HG03342 (cell line): ENCODE measurements around the gene PLAU.

Experiments
- ATAC-seq: cut with Tn5 transposase; IDR thresholded peaks from one replicate; pipeline ENCODE4 v1.9.1; 2021; ENCODE audit warnings: mild to moderate bottlenecking, moderate library complexity; ENCODE audit not compliant: unreplicated experiment

The PLAU gene

DNA sequence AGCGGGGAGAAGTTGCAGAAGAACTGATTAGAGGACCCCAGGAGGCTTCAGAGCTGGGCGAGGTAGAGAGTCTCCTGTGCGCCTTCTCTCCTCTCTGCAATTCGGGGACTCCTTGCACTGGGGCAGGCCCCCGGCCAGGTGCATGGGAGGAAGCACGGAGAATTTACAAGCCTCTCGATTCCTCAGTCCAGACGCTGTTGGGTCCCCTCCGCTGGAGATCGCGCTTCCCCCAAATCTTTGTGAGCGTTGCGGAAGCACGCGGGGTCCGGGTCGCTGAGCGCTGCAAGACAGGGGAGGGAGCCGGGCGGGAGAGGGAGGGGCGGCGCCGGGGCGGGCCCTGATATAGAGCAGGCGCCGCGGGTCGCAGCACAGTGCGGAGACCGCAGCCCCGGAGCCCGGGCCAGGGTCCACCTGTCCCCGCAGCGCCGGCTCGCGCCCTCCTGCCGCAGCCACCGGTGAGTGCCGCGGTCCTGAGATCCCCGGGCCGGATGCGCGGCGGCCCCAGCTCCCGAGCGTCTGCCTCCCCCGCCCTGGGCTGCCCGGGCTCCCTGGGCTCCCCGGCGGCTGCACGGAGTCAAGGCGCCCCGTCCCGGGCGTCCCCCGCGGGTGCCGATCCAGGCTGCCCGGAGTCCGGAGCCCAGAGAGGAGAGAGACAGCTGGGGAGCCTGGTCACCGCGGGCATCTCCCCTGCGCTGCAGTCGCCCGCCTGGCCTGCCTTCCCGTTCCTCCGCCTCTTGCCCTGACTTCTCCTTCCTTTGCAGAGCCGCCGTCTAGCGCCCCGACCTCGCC, at the start of gene PLAU:
Gene PLAU, plus strand, starts transcription at position 369 of the 789 bp plus-strand sequence. CDS start 424 bp downstream, outside the sequence.
- ATAC-seq, result no peak

DNA sequence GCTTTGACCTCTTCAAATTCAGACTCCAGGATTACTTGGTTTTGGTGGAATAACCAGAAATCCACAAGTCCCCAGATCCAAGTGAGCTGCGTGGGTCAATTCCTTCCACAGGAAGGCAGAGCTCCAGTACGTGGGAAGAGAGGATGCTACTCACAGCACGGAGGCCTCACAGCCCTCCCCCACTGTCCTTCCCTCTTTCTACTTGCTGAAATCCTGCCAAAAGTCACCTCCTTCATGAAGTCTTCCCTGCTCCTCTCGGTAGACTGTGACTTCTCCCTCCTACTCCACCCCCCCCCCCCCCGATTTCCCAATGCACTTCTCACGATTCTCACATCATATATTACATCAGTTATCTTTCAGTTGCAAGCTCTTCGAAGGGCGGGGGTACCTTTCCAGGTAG, 48.9 kb upstream of the PLAU start:
- ATAC-seq, result no peak

DNA sequence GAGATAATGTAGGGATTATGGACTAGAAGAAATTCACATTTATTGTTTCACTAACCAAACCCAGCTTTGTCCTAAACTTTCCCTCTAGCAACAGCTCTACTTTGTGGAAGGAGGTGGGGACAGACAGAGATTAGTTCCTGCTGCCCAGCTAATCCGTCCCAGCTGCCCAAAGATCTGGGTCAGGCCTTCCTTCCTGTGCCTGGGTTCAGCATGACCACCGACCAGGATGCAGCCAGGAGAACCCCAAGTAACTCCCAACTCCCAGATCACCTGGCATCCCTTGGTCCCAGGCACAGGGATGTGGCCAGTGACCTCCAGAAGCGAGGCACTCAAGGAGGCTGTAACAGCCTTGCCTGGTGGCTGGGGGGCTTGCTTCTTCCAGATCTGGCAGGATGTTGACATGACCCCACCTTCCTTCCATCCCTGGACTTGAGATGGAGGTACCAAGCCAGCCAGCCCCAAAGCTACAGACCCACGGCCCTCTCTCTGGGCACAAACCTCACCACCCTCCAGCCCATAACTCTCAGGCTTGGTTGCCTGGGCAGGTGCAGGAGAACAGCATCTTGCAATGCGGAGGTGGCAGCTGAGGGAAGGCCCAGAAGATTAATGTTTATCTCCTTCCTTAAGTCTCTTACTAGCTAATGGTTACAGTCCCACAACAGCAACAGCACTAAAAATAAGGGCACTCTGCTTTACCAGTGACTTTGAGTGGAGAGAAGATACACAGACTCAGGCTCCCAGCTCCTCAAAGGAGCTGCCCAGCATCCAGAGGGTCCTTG, 47.7 kb upstream of the PLAU start:
- no peak for ATAC-seq

DNA sequence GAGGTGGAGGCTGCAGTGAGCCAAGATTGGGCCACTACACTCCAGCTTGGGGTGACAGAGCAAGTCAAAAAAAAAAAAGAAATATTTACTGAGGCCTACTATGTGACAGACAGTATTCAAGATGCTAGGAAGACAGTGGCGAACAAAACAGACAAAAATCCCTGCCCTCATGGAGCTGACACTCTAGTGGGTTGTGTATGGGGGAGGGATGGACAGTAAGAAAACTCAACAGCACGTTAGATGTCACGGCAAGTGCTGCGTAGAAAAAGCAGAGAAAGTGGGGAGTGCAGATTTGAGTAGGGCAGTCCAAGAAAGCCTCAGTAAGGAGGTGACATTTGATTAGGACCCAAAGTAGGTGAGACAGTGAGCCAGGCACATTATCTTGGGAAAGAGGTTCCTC, 46.7 kb upstream of the PLAU start:
- no peak for ATAC-seq

DNA sequence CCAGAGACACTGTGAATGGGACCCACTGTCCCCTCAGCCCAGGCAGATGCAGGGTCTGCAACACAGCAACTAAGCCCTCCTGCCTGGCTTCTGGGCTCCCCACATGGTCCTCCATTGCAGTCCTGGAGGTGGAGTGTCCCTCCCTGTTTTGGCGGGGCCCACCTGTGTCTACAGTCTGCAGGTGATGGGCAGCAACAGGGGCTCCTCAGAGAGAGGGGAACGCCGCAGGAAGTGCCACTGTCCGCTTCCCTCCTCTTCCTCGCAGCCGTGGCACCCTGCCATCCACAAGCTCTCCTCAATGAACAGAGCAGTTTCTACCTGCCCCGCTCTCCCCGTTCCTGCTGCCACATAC, 45.8 kb upstream of the PLAU start:
- no peak for ATAC-seq

DNA sequence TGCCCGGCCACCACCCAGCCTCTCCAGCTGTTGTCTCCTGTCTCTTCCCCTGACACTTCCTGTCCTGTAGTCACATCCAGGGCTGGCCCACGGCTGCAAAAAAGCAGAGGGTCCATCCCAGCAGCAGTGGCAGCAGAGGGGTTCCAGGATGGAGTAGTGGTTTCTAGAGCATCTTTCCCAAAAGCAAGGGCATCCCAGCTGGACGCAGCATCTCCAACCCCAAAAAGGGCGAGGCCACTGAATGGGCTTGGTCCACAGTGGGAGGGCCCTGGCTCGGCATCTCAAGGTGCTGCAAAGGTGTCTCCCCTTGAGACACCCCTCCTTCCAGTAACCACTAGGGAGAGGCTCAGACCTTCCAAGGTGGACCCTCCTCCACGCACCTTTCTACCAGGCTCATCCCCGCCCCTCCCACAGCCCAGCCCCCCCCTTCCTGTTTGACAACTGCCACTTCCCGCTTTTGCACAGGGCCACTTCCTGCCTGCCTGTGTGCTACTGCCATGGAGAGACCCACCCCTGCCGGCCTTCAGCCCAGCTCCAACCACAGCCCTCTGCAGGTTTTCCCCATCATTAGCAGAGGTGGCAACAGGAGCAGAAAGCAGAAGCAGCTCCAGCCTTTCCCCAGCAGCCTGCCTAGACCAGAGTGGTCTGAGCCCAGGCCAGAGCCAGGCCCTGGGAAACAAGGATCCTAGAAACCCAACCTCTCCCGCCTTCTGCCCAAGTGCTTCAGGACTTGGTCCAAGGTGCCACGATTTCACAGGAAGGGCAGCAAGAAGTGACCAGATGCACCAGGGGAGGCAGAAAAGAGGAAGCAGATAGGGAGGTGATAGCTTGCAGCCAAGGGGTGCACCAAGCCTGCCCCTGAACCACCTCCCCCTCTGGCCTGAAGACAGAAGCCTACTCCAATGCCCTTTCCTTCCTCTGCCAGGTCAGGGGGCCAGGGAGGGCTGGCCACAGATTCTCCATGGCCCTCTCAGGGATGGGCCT, 45.2 kb upstream of the PLAU start:
- ATAC-seq, result peak; percentile 70

DNA sequence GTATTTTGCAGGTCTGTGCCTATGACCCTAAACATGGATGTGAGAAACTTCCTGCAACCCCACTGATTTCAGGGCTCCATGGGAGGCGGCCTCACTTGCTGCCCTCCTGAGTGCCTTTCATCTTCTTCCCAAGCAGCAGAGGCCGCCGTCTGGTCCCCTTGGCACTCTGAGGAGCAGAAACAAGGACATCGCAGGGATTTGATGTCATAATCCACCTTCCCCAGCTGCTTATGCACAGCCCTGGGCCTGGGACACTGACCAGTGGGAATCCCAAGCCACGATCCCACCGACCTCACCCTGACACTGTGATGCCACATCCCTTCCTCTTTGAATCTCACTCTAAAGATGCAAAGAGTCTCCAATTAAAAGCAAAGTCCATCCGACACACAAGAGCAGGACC, 44.3 kb upstream of the PLAU start:
- no peak for ATAC-seq

DNA sequence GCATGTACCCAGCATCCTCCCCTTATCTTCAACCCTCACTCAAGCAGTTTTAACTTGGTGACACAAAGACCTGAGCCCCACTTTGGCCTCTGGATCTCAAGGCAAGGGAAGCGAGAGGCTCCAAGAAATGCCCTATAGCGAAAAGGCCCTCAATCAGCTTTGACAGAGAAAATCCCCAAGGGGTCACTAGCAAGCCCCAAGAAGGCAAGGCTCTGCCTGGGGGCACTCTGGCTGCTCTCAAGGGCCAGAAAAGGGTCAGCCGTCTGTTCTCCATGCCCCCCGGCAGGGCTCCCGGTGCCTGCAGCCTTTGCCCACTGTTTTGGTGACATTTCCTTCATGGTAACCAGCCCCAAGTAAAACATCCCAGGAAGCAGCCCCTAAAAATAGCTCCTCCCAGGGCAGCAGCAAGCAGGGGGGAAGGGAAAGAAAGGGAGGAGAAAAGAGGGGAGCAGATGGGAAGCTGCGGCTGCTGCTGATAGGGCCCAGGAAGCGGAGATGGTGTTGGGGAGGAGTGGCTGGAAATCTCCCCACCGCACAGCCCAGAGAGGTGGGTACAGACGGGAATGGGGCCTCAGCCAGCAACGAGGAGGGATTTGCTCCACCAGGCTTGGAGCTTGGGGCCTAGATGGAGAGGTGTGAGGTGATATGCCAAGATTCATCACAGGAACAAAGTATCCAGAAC, 43.7 kb upstream of the PLAU start:
- no peak for ATAC-seq

DNA sequence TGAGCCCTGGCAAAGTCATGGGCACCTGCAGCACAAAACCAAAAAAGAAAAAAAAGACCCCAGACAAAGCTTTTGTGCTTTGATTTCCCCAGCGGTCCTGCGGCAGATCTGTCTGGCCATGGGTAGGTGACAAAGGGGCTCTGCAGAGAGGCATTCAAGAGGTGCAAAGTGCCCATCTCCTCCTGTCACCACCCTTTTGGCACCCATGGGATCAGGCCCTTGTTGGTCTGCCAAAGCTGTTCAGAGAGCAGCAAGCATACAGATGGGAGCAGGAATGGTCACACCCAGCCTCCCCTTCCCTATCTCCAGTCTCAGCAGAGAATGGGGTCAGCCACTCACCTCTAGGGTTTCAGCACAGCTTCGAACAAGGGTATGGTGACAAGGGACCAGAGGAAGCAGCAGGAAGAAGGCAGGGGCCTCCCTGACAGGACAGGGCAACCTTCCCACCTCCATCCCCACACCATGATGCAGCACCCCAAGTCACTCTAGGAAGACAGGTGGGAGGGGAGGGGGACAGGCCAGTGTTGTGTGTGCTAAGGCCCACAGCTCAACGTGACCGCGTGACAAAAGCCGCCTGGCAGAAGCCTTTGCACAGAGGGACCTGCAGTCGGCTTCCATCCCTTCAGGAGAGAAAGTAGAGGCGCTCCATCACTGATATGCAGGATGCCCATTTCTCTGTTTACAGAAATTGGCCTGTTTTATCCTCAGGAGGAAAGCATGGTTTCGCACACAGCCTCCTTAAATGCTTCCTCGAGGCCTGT, 42.9 kb upstream of the PLAU start:
- no peak for ATAC-seq

DNA sequence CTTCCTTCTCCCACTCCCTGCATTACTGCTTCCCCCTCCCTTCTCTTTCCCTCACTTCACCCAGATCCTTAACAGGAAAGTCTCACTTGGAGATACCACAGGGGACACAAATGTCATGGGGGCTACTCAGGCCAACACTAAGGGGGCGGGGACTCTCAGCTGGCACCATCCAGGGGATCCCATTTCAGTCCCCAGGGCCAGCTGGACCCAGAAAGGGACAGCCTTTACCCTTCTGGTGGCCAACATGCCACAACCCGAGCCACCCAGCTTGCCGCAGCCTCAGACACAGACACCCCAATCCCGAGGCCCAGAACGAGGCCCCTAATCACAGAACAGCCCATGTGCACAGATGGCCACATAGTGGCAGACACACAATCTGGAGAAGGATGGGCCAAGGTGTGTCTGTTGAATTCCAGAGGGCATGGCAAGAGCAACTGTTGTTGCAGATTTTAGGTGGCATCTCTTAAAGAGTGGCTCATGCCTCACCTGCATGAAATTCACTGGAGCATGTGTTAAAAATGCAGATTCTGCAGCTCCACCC, 42.2 kb upstream of the PLAU start:
- no peak for ATAC-seq

DNA sequence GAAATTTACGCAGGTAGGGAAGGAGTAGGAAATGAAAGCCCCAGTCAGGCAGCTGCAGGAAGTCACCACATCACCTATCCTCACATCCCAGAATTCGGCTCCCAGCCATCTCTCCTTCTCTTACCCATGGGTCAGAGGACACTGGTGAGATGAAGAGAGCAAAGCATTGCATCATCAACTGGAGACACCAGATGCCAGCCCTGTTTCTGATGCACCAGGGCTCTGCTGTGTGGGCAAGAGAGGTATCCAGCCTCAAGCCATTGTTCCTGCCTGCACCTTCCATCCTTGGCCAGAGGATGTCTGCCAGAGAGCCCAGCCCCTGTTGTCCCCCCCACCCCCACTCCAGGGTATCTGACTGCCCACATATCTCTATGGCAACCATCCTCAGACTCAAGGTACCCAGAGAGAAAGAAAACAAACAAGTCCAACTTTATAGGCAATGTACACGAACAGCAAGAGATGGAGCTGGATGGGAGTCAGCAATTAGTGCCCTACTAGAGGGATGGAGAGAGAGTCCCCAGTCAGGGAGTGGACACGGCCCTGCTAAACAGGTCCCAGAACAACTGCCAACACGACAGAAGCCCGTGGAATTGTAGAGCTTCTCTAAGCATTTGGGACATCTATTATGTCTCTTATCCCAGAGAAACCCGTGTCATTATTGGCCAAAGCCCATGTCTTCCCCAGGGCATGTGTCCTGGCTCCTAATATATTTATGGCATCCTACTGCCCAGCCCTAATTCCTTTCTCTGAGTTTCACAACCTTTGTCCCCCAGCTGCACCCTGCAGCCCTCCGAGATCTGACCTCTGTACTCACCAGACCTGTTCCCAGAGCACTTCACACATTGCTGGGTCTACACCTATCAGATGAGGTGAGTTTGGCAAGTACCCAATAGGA, 39.4 kb upstream of the PLAU start:
- ATAC-seq, result no peak

DNA sequence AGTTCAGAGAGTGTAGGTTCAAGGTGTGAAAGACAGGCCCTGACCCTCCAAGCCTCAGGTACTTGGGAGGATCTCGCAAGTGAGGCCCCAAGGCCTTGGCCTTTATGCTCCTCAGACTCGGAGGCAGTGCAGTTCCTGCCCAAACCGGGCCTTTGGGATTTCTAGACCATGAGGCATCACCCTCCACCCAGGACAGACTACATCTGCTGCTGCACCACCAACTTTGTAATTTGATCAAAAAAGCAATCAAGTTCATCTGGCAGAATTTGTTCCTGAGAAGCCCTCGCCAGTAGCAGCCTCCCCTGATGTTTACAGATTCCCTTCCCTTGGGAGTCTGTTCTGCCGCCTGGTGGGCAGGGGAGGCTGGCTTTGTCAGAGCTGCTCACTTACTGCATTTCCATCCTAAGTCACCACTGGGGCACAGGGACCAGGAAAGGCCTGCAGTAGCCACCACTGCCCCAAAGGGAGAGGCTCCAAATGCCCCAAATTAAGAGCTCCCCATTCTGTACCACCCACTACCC, 38.7 kb upstream of the PLAU start:
- ATAC-seq, result no peak

DNA sequence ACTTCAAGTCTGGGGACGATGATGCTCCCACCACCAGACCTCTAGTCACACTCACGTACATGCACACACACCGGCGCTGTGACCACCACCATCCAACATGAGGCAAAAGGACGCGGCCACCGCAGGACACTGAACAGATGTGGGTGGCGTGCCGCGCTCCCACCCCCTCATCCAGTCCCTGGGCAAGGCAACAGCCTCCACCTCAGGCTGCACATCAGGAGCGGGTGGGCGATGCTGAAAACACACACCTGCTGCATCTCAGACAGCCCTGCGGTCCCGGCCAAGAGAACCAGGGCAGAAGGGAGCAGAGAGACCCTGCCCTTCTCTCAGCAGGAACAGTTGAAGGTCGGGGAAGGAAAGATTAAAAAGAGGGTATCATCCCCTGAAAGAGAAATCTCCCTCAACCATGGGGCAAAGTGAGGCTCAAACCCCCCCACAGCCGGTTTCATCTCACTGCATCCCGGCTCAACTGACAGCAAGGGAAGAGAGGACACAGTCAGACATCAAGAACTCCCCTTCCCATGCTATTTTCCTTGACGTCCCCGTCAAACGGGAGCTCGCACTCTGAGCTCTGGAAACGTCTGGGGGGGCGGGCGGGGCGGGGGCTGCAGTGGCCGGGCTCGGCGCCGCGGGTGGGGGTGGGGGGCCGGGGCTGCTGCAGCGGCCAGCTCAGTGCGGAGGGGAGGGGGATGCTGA, 37.6 kb upstream of the PLAU start:
- no peak for ATAC-seq

DNA sequence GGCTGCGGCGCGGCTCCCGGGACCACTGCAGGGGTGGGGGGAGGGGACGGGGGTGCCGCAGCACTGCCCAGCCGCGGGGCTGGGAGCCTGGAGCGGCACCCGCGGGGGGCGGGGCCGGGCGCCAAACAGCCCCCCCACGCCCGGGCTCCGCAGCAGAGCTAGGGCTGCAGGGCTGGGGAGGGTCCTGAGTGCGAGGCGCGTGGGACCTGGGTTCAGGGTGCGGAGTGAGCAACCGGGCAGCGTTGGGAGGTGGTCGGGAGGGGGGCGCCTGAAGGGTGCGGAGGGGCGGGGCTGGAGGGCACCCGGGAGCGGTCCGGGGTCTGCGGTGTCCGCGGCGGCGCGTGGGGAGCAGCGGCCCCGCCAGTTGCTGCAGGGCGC, 37.1 kb upstream of the PLAU start:
- no peak for ATAC-seq

DNA sequence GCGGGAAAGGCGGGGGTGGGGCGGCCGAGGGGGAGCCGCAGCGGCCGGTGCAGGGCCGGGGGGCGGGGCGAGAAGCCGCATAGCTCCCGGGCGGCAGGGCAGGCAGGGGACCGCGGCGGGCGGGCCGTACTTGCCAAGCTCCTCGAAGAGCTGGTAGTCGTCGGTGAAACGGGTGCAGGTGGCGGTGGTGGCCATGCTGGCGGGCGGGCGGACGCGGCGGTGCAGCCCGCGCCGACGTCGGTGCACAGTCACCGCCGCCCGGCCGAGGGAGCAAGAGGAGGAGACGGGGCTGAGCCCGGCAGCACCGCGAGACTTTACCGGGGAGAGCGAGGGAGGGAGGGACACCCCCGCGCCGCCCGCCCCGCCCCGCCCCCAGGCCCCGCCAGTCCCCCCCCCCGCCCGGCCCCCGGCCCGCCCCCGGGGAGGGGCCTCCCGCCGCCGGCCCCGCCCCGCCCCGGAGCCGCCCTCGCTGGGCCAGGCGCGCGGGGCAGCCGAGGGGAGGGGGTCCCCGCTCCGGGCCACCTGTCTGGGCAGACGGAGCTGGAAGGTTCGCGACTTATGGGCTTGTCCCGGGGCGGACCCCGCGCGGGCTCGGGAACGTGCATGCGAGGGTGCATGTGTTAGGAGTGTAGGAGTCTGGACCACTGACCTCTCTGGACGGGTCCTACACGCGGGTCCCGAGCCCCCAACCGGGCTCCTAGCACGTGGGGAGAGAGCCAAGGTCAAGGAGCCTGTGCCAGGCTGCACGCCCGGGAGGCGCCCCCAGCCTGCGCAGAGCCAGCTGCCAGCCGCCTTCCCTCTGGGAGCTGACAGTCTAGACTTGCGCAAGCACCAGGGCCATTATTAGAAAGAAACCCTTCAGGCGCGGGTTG, 36.4 kb upstream of the PLAU start, which contains the start of gene CAMK2G:
Gene CAMK2G, minus strand, starts transcription at position 289 of the 872 bp plus-strand sequence. Its CDS starts 94 bp downstream, at position 195.
- peak; percentile 85 for ATAC-seq

DNA sequence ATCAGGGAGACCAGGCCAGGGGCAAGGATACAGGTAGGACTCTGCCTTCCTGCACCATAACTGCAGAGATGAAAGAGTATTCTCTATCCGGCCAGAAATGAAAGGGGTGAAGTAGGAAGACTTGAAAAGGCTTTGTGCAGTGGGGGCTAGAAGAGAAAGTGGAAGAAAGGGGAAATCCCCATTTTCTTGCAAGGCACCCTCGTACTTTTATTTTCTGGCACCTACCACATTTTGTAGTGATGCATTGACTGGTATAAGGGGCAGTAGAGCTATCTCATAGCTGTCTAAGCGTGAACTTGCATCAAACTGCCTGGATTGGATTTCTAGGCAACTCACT, 35.8 kb upstream of the PLAU start:
- peak; percentile 7 for ATAC-seq

DNA sequence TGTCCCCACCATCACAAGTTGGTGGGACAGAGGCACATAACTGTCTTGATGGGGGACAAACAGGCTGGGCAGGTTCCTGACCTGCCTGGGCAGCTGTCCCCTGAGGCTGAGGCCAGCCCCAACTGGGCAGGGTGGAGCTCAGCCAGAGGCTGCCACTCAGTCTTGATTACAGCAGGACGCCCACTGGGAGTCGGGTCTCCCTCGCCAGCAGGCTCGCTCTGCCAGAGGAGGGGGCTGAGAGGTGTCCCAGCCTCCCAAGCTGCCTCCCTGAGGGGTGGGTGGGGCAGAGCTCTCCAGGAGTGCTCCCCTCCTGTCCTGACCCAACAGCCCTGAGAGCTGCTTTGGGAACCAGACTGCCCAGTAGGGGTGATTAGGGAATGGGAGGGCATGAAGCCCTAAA, 34.8 kb upstream of the PLAU start:
- no peak for ATAC-seq
